Panc1 (cell line): ENCODE data around the gene FAAP100. TPM values are rescaled to one million over a fixed set of nuclear protein-coding genes. Genes with fewer than 3 reads are reported as not detected.

Experiments used
- ATAC-seq: fragments of 200-7000 bp; cut with Tn5 transposase; 2 replicates; pipeline ENCODE4 v1.9.1; 2020; ENCODE audit warnings: mild to moderate bottlenecking, moderate library complexity
- BruUV-seq: library from RNA; stranded (reverse); fragments of 400-500 nt; replicated peaks from 2 replicates; lab custom pipeline; 2021; lab: Mats Ljungman, UMichigan
- CTCF ChIA-PET: fragments of 300-600 bp; sonication (Branson Sonifier 250); formaldehyde crosslinking; loops from one replicate; lab custom pipeline; 2022; ENCODE audit warnings: antibody characterized with exemption; lab: Charles Lee
- POLR2A ChIA-PET: fragments of 300-600 bp; sonication (Branson Sonifier 250); formaldehyde crosslinking; loops from one replicate; lab custom pipeline; 2022; ENCODE audit warnings: antibody characterized with exemption; lab: Charles Lee
- DNase-seq: peaks from one replicate; pipeline ENCODE4 v3.0.0-alpha.2; 2010; ENCODE audit warnings: low read depth, low spot score
- H3K27ac ChIP-seq: 2 replicates; pipeline ENCODE4 v1.5.1; 2011; ENCODE audit warnings: mild to moderate bottlenecking, low read length, inconsistent platforms
- H3K27me3 ChIP-seq: fragments of 200-500 bp; sonication (Bioruptor generic); 2 replicates; pipeline ENCODE4 v1.6.0; 2014; ENCODE audit warnings: low read length, inconsistent platforms; ENCODE audit not compliant: control insufficient read depth, insufficient read depth
- H3K36me3 ChIP-seq: fragments of 200-500 bp; sonication (Bioruptor generic); 2 replicates; pipeline ENCODE4 v1.5.1; 2014; ENCODE audit warnings: inconsistent platforms, mild to moderate bottlenecking, low read length, moderate library complexity; ENCODE audit not compliant: control insufficient read depth, insufficient read depth
- H3K4me1 ChIP-seq: 2 replicates; pipeline ENCODE4 v1.5.1; 2011; ENCODE audit warnings: inconsistent platforms, mild to moderate bottlenecking, low read length, moderate library complexity; ENCODE audit not compliant: control insufficient read depth, insufficient read depth
- H3K4me3 ChIP-seq, 2 experiments: 2 replicates each; pipeline ENCODE4 v1.5.1; 2011 to 2012; ENCODE audit warnings: low read depth in 2 of 2, low read length in 2 of 2, mild to moderate bottlenecking in 2 of 2, inconsistent platforms in 1 of 2, moderate library complexity in 1 of 2
- H3K9me3 ChIP-seq: fragments of 200-500 bp; sonication (Bioruptor generic); 2 replicates; pipeline ENCODE4 v1.5.1; 2014; ENCODE audit warnings: low read depth, mild to moderate bottlenecking, inconsistent platforms, low read length, moderate library complexity; ENCODE audit not compliant: control insufficient read depth, insufficient read depth
- POLR2AphosphoS5 ChIP-seq: IDR thresholded peaks from 2 replicates; pipeline ENCODE4 v1.6.1; 2012; ENCODE audit warnings: mild to moderate bottlenecking, low read depth, low read length, moderate library complexity
- SIN3A ChIP-seq: IDR thresholded peaks from 2 replicates; pipeline ENCODE4 v1.6.1; 2012; ENCODE audit warnings: low read depth, mild to moderate bottlenecking, low read length, moderate library complexity, borderline replicate concordance; ENCODE audit not compliant: insufficient read depth
- TCF7L2 ChIP-seq: IDR thresholded peaks from 2 replicates; pipeline ENCODE4 v1.6.1; 2011; ENCODE audit warnings: mild to moderate bottlenecking, low read depth, low read length, inconsistent platforms
- in situ Hi-C: cut with HindIII; loops from 2 replicates; pipeline ENCODE4 v1.10.0; 2016; ENCODE audit warnings: low sequenced_read_pairs, low pct_unique_long_range_greater_than_20kb
- intact Hi-C: fragments of 100-400 bp; cut with micrococcal nuclease; formaldehyde crosslinking; loops from one replicate; pipeline ENCODE4 v1.10.0; 2022; ENCODE audit not compliant: unreplicated experiment
- total RNA-seq: library from RNA; stranded (reverse); gene quantifications from one replicate; pipeline ENCODE4 v1.2.1, GENCODE V29; 2021; ENCODE audit not compliant: unreplicated experiment
- TF ChIP-seq, protein P1 (sequence below): fragments of 450-650 bp; IDR thresholded peaks from 2 replicates; pipeline ENCODE4 v1.5.1; 2017; ENCODE audit warnings: mild to moderate bottlenecking

The FAAP100 gene
- total RNA-seq, 1 experiment from 2014 or later, result 265 TPM

DNA sequence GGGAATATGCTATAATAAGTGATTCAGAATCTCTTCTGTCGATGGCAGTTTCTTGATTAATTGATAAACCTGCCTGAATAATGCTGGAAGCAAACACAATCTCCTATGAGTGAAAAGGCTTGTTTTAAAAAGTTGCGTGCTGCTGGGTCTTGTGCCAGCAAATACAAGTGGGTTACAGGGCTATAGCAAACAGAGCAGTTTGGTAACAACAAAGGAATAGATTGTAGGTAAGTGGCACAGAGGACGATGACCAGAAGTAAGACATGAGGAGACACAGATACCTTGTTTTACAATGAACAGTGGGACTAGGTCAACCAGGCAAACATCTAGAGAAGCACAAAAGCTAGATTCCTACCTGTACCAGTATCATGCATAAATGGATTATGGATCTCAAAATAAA lies 23.7 kb upstream of the FAAP100 start:
- Histone ChIP-seq H3K4me1 (peaks cover 83% of the 10 kb centered on the region), H3K4me3 (no peak overlapping the region), H3K36me3 (peaks cover 23% of the 10 kb centered on the region; the same call in 1 of the 2 replicates), H3K27ac (peak overlapping the region; percentile 100), H3K27me3 (no peaks in the 10 kb centered on the region), H3K9me3 (no peaks in the 10 kb centered on the region)
- intact Hi-C loops (no loop called here), in situ Hi-C loops (no loop called here)
- no TSS peak for BruUV-seq
- ChIA-PET CTCF (no interaction called here), POLR2A (no interaction called here)
- no peak for ATAC-seq
- no peak for DNase-seq
- TF ChIP-seq TCF7L2 (no peak), SIN3A (no peak)
- TF ChIP-seq, protein P1, sequence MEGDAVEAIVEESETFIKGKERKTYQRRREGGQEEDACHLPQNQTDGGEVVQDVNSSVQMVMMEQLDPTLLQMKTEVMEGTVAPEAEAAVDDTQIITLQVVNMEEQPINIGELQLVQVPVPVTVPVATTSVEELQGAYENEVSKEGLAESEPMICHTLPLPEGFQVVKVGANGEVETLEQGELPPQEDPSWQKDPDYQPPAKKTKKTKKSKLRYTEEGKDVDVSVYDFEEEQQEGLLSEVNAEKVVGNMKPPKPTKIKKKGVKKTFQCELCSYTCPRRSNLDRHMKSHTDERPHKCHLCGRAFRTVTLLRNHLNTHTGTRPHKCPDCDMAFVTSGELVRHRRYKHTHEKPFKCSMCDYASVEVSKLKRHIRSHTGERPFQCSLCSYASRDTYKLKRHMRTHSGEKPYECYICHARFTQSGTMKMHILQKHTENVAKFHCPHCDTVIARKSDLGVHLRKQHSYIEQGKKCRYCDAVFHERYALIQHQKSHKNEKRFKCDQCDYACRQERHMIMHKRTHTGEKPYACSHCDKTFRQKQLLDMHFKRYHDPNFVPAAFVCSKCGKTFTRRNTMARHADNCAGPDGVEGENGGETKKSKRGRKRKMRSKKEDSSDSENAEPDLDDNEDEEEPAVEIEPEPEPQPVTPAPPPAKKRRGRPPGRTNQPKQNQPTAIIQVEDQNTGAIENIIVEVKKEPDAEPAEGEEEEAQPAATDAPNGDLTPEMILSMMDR, result no peak

DNA sequence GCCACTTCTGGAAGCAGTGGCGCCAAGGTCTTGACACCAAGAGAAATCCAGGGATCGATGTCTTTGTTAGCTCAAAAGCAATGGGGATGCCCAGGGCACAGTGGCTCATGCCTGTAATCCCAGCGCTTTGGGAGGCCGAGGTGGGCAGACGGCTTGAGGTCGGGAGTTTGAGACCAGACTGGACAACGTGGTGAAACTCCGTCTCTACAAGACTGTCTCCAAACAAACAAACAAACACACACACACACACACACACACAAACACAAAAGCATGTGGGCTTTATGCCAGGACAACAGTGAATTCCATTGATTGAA lies 22.4 kb upstream of the FAAP100 start:
- POLR2A ChIA-PET, result interaction anchor here (0.5 to 0.8 kb wide), 2 partner anchors 8 to 12 kb away, joined by 8 to 9 read pairs; no protein-coding TSS in a partner anchor
- DNase-seq (no peak), ATAC-seq (no peak)
- Histone ChIP-seq H3K4me1 (peaks cover 77% of the 10 kb centered on the region), H3K4me3 (no peak overlapping the region), H3K27ac (peak overlapping the region; percentile 100), H3K9me3 (no peaks in the 10 kb centered on the region), H3K36me3 (peaks cover 25% of the 10 kb centered on the region; the same call in 1 of the 2 replicates), H3K27me3 (no peaks in the 10 kb centered on the region)
- TF ChIP-seq TCF7L2, result peak; percentile 37; the same call in 1 of the 2 replicates
- no peak for TF ChIP-seq POLR2AphosphoS5
- intact Hi-C loops (no loop called here), in situ Hi-C loops (no loop called here)
- CTCF ChIA-PET, result no interaction called here
- BruUV-seq, result no TSS peak

DNA sequence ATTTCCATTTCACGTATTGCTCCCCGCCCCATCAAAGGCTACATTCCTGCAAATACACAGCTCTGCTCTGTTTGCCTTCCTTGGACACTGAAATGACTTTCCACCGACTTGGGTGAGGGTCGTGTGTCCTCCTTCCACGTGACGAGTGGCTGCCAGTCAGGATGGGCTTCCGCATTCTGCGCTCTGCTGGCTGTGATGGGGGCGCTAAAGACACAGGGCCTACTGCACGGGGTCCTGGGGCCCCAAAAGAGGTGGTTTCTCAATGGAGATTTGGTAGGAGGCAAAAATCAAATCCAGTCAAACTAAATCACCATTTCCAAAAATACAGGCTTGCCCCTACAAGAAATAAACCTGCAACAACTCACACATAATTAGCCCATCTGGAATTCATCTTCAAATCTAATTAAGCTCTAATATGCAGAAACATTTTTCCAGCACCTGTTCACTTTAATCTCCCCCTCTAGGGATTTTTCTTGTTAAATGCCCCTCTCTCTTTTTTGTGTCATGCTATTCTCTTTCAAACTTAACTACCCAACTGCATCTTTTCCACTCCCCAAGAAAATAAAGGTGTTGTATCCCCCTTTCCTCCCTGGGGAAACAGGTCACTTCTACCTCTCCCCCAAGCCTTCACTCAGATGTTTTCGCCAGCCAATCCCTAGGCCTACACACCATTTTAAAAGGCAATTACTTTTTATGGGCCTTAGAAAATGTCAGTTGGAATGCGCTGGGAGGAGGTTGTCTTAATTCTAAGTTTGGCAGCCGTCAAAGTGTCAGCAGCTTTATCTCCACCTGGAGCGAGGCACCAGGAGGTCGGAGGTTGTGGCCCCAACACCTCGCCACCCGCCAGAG lies 21.9 kb upstream of the FAAP100 start:
- POLR2A ChIA-PET, result interaction anchor here (0.6 kb wide), 2 partner anchors 15 to 18 kb away, joined by 5 to 6 read pairs; no protein-coding TSS in a partner anchor
- CTCF ChIA-PET, result no interaction called here
- no peaks in the 10 kb centered on the region for H3K27me3 ChIP-seq
- H3K4me3 ChIP-seq, result no peak overlapping the region
- H3K36me3 ChIP-seq, result peaks cover 25% of the 10 kb centered on the region
- TF ChIP-seq, protein P1, result no peak
- TF ChIP-seq TCF7L2, result peak; percentile 96
- TF ChIP-seq POLR2AphosphoS5, result peak; percentile 27; the same call in 1 of the 2 replicates
- DNase-seq (no peak), ATAC-seq (peak; percentile 14; the same call in 1 of the 2 replicates)
- H3K4me1 ChIP-seq, result peaks cover 77% of the 10 kb centered on the region
- in situ Hi-C loops (no loop called here), intact Hi-C loops (no loop called here)
- H3K27ac ChIP-seq, result peak overlapping the region; percentile 100
- no peaks in the 10 kb centered on the region for H3K9me3 ChIP-seq
- no TSS peak for BruUV-seq
